ENCODE measurements around the gene BMERB1. TPM values are rescaled to one million over a fixed set of nuclear protein-coding genes. Genes with fewer than 3 reads are reported as not detected.

BMERB1 gene
- polyA plus RNA-seq, 1 donor (not counting 4 experiments of a cell fraction or from before 2014, with no cell fraction given) = 7.8 TPM

DNA sequence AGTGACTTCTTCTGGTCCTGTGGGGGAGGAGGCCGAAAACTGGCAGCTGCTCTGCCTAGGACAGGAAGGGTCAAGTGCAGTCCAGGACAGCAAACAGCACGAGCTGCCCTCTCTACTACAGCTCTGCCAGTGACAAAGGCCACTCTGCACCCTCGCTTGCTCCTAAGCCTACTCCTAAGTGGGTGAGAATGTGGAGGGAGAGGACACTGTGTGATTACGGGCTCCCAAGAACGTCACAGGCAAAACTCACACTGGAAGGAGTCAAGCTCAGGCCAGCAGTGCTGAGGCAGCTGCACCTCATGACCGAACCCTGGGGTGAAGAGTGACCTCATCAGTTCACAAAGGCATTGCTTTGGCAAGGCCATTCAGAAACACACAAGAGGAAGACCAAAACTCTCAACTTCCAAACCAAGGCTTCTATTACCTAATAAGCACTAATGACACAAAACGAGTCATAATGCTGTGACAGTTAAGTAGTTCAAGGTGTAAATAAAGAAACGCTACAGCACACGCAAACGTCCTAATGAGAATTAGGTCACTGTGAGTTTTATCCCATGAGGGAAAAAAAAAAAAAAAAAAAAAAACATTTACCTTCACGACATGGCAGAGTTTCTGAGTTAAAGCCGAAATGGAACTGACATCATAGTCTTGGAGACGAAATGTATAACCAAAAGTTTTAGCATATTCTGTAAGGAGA is 173.5 kb downstream of the BMERB1 start:
- Histone ChIP-seq H3K4me2 (ENCODE audit: control insufficient read depth, extremely low read depth, insufficient read depth, low read depth, low read length) (no peak overlapping the region), H3K4me1 (ENCODE audit: control insufficient read depth, extremely low read depth, insufficient read depth, low read length) (peaks cover 14% of the 10 kb centered on the region), H3K36me3 (ENCODE audit: control insufficient read depth in 2 of 2, extremely low read depth in 1 of 2, insufficient read depth in 2 of 2, low read length in 2 of 2) (peaks cover 18 to 39% of the 10 kb centered on the region in 2 experiments), H3K9me3 (ENCODE audit: control insufficient read depth, low read depth, low read length) (no peaks in the 10 kb centered on the region), H3K9me1 (ENCODE audit: control insufficient read depth, extremely low read depth, insufficient read depth, low read length) (no peaks in the 10 kb centered on the region), H3K9ac (ENCODE audit: control insufficient read depth, extremely low read depth, insufficient read depth, low read length) (no peak overlapping the region), H3K27ac (ENCODE audit: control insufficient read depth, insufficient read depth, low read length) (no peak overlapping the region), H3K79me2 (ENCODE audit: control insufficient read depth, insufficient read depth, low read length) (no peaks in the 10 kb centered on the region), H4K20me1 (ENCODE audit: control insufficient read depth, extremely low read depth, insufficient read depth, low read length) (no peaks in the 10 kb centered on the region), H3K4me3 (ENCODE audit: control insufficient read depth in 2 of 3, extremely low read depth in 1 of 3, insufficient read depth in 2 of 3, low read depth in 1 of 3, low read length in 3 of 3) (no peak overlapping the region), H3K27me3 (ENCODE audit: control insufficient read depth, extremely low read depth, insufficient read depth, low read length) (no peaks in the 10 kb centered on the region), H2AFZ (ENCODE audit: control insufficient read depth, low read length) (no peak overlapping the region)
- dilution Hi-C loops (cut with MboI; ENCODE audit: extremely low pct_ligation_motif_present, low sequenced_read_pairs) = no loop called here
- TF ChIP-seq, protein P1, sequence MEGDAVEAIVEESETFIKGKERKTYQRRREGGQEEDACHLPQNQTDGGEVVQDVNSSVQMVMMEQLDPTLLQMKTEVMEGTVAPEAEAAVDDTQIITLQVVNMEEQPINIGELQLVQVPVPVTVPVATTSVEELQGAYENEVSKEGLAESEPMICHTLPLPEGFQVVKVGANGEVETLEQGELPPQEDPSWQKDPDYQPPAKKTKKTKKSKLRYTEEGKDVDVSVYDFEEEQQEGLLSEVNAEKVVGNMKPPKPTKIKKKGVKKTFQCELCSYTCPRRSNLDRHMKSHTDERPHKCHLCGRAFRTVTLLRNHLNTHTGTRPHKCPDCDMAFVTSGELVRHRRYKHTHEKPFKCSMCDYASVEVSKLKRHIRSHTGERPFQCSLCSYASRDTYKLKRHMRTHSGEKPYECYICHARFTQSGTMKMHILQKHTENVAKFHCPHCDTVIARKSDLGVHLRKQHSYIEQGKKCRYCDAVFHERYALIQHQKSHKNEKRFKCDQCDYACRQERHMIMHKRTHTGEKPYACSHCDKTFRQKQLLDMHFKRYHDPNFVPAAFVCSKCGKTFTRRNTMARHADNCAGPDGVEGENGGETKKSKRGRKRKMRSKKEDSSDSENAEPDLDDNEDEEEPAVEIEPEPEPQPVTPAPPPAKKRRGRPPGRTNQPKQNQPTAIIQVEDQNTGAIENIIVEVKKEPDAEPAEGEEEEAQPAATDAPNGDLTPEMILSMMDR (optimal IDR thresholded peaks at IDR 0.05 in 1 of 3, IDR thresholded peaks at IDR 0.05 in 1 of 3, conservative IDR thresholded peaks at IDR 0.05 in 1 of 3; ENCODE audit: extremely low read depth in 1 of 3, insufficient read depth in 2 of 3, low read length in 3 of 3) = no peak
- no peak for TF ChIP-seq EZH2 (IDR thresholded peaks at IDR 0.05; ENCODE audit: low read length)
- no peak for FAIRE-seq
- no peak for DNase-seq (ENCODE audit: low read depth, low spot score)

DNA sequence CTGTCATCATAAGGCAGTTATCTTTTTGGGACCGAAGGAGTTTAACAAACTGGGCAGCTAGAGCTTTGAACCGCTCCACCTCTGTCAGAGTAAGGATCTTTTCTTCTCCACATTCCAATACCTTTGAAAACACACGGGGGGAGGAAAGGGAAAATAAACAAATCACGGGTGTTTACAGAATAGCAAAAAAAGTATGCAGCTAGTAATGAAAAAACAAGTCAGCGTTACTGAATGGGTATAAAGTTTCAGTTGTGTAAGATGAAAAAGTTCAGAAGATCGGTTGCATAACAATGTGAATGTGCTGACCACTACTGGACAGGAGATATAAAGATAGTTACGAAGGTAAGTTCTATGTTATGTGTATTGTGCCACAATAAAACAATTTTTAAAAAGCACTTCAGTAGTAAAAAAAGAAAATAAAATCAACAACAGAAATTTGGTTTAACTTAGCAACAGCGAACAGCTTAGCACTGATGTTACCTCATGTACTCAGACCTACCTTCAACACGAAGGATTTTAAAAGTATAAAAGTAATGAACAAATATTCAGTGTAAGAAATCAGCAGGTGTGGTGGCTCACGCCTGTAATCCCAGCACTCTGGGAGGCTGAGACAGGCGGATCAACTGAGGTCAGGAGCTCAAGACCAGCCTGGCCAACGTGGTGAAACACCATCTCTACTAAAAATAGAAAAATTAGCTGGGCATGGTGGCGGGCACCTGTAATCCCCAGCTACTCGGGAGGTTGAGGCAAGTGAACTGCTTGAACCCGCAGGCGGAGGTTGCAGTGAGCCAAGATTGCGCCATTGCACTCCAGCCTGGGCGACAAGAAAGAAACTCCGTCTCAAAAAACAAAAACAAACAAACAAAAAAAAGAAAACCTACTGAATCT is 174.3 kb downstream of the BMERB1 start:
- no peak for TF ChIP-seq EZH2 (IDR thresholded peaks at IDR 0.05; ENCODE audit: low read length)
- TF ChIP-seq, protein P1 (optimal IDR thresholded peaks at IDR 0.05 in 1 of 3, IDR thresholded peaks at IDR 0.05 in 1 of 3, conservative IDR thresholded peaks at IDR 0.05 in 1 of 3; ENCODE audit: extremely low read depth in 1 of 3, insufficient read depth in 2 of 3, low read length in 3 of 3) = no peak
- dilution Hi-C loops (cut with MboI; ENCODE audit: extremely low pct_ligation_motif_present, low sequenced_read_pairs) = no loop called here

More for the DNA sequence above, 174.3 kb downstream of the BMERB1 start:
- no peak for DNase-seq (ENCODE audit: low read depth, low spot score)
- Histone ChIP-seq H3K9me3 (ENCODE audit: control insufficient read depth, low read depth, low read length) (no peaks in the 10 kb centered on the region), H4K20me1 (ENCODE audit: control insufficient read depth, extremely low read depth, insufficient read depth, low read length) (no peaks in the 10 kb centered on the region), H3K4me2 (ENCODE audit: control insufficient read depth, extremely low read depth, insufficient read depth, low read depth, low read length) (no peak overlapping the region), H3K9ac (ENCODE audit: control insufficient read depth, extremely low read depth, insufficient read depth, low read length) (no peak overlapping the region), H3K36me3 (ENCODE audit: control insufficient read depth in 2 of 2, extremely low read depth in 1 of 2, insufficient read depth in 2 of 2, low read length in 2 of 2) (peaks cover 17 to 38% of the 10 kb centered on the region in 2 experiments), H3K4me1 (ENCODE audit: control insufficient read depth, extremely low read depth, insufficient read depth, low read length) (peaks cover 15% of the 10 kb centered on the region), H3K27me3 (ENCODE audit: control insufficient read depth, extremely low read depth, insufficient read depth, low read length) (no peaks in the 10 kb centered on the region), H3K79me2 (ENCODE audit: control insufficient read depth, insufficient read depth, low read length) (no peaks in the 10 kb centered on the region), H2AFZ (ENCODE audit: control insufficient read depth, low read length) (no peak overlapping the region), H3K27ac (ENCODE audit: control insufficient read depth, insufficient read depth, low read length) (no peak overlapping the region), H3K9me1 (ENCODE audit: control insufficient read depth, extremely low read depth, insufficient read depth, low read length) (no peaks in the 10 kb centered on the region), H3K4me3 (ENCODE audit: control insufficient read depth in 2 of 3, extremely low read depth in 1 of 3, insufficient read depth in 2 of 3, low read depth in 1 of 3, low read length in 3 of 3) (no peak overlapping the region)
- FAIRE-seq = no peak

All from keratinocyte (primary cell).